T-helper 1 cell treated with Interleukin-12 subunit alpha and Interleukin-12 subunit beta and Interleukin-4 antibody, amounts not matched to agents 30 μg/mL and 1 μg/mL, for 36 hours (primary cell): ENCODE measurements around the gene MRPS26.
"Not testable (repeated sequence)": the region's sequence is repeated elsewhere in the genome, so short reads cannot be mapped to it uniquely, and the experiment has no call there.

Experiments
- H3K27ac Mint-ChIP-seq: one replicate; pipeline ENCODE4 v1.8.0; 2021; ENCODE audit warnings: mild to moderate bottlenecking, mixed read lengths
- H3K27me3 Mint-ChIP-seq: one replicate; pipeline ENCODE4 v1.8.0; 2021; ENCODE audit warnings: low read depth, mixed read lengths
- H3K36me3 Mint-ChIP-seq: one replicate; pipeline ENCODE4 v1.8.0; 2021; ENCODE audit warnings: low read depth, mixed read lengths
- H3K4me1 Mint-ChIP-seq: one replicate; pipeline ENCODE4 v1.8.0; 2021; ENCODE audit warnings: low read depth, mixed read lengths
- H3K4me3 Mint-ChIP-seq: one replicate; pipeline ENCODE4 v1.8.0; 2021; ENCODE audit warnings: mild to moderate bottlenecking, moderate library complexity, mixed read lengths
- H3K9me3 Mint-ChIP-seq: one replicate; pipeline ENCODE4 v1.8.0; 2021; ENCODE audit warnings: mixed read lengths

Gene MRPS26

GRCh38 chr20:3051385-3052019 lies 5.7 kb downstream of the MRPS26 start:
- Mint-ChIP-seq H3K27ac (no peak overlapping the region), H3K9me3 (no peaks in the 10 kb centered on the region), H3K4me3 (no peak overlapping the region), H3K4me1 (peaks cover 14% of the 10 kb centered on the region), H3K27me3 (no peaks in the 10 kb centered on the region), H3K36me3 (peaks cover 17% of the 10 kb centered on the region)

GRCh38 chr20:3059489-3059888 lies 13.6 kb downstream of the MRPS26 start:
- Mint-ChIP-seq H3K4me3 (no peak overlapping the region), H3K4me1 (peaks cover 2% of the 10 kb centered on the region), H3K36me3 (peaks cover 6% of the 10 kb centered on the region), H3K27me3 (no peaks in the 10 kb centered on the region), H3K27ac (no peak overlapping the region), H3K9me3 (no peaks in the 10 kb centered on the region)

DNA sequence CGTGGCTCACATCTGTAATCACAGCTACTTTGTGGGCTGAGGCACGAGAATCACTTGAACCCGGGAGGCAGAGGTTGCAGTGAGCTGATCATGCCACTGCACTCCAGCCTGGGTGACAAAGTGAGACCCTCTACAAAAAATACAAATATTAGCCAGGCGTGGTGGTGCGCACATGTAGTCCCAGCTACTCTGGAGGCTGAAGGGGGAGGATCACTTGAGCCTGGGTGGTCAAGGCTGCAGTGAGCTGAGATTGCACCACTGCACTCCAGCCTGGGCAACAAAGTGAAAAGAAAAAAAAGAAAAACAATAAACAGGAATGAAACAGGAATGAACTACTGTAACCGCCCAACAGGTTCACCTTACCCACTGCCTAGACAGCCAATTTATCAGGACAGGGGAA lies 18.3 kb downstream of the MRPS26 start:
- not testable (repeated sequence) for H3K9me3 Mint-ChIP-seq, H3K27ac Mint-ChIP-seq

GRCh38 chr20:3067139-3068014 lies 21.5 kb downstream of the MRPS26 start:
- peaks cover 7% of the 10 kb centered on the region for H3K4me1 Mint-ChIP-seq
- H3K27me3 Mint-ChIP-seq, result peaks cover 3% of the 10 kb centered on the region
- H3K27ac Mint-ChIP-seq, result no peak overlapping the region
- peaks cover 7% of the 10 kb centered on the region for H3K36me3 Mint-ChIP-seq
- no peak overlapping the region for H3K4me3 Mint-ChIP-seq
- no peaks in the 10 kb centered on the region for H3K9me3 Mint-ChIP-seq

More for the DNA sequence above, 18.3 kb downstream of the MRPS26 start:
- H3K4me1 Mint-ChIP-seq, H3K27me3 Mint-ChIP-seq, H3K36me3 Mint-ChIP-seq, H3K4me3 Mint-ChIP-seq: not testable (repeated sequence)

DNA sequence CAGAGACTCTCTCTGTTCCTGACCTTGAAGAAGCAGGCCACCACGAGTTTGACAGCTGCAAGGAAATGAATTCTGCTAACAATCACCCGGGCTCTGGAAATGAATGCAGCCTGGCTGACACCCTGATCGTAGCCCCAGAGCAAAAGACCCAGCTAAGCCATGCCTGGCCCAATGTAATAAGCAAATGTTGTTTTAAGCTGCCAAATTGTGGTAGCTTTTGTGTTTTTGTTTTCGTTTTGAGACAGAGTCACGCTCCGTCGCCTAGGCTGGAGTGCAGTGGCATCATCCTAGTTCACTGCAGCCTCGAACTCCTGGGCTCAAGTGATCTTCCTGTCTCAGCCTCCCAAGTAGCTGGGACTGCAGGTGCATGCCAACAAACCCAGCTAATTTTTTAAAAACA lies 22.2 kb downstream of the MRPS26 start:
- Mint-ChIP-seq H3K9me3 (no peaks in the 10 kb centered on the region), H3K27me3 (peaks cover 3% of the 10 kb centered on the region), H3K4me3 (no peak overlapping the region), H3K36me3 (peaks cover 9% of the 10 kb centered on the region), H3K4me1 (peaks cover 13% of the 10 kb centered on the region), H3K27ac (no peak overlapping the region)

DNA sequence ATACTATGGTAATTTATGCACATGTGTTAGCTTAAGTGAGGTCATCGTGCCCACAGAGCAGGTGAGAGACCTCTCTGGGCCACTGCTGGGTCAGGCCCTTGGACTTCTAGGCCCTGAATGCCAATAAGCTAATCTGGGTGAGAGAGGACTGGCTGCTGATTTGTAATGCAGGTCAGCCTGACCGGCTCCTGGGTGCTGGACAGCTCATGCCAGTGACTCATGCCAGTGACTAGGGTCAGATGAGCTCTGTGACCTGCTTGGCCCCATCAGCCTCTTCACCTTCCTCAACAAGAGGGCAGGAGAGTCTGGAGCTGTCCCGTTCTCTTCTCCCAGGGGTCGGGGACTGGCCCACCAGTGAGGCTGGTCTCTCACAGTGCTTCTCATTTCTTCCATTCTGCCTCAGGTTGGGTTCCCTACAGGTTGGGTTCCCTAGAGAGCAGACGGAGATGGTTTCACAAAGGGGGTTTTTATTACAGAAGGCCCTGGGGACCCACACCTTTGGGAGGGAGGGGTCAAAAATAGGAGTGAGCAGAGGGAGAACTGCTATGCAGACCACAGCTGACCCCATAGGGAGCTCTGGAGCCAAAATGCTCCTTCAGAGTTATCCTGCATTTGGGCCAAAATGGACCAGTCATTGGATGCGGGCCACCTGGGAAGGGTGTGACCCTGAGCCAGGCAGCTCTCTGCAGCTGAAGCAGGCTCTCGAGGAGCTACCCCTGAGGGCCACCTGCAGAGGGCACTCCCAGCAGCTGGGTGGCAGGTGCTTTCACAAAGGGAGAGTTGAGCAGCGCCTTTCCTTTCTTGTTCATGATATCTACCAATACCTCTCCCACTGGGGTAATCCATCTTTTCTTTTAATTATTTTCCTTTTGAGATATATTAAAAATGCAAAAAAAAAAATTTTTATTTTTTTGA lies 23.4 kb downstream of the MRPS26 start:
- Mint-ChIP-seq H3K9me3 (no peaks in the 10 kb centered on the region), H3K4me1 (peaks cover 17% of the 10 kb centered on the region), H3K27ac (no peak overlapping the region), H3K36me3 (peaks cover 9% of the 10 kb centered on the region), H3K27me3 (peaks cover 3% of the 10 kb centered on the region), H3K4me3 (no peak overlapping the region)

DNA sequence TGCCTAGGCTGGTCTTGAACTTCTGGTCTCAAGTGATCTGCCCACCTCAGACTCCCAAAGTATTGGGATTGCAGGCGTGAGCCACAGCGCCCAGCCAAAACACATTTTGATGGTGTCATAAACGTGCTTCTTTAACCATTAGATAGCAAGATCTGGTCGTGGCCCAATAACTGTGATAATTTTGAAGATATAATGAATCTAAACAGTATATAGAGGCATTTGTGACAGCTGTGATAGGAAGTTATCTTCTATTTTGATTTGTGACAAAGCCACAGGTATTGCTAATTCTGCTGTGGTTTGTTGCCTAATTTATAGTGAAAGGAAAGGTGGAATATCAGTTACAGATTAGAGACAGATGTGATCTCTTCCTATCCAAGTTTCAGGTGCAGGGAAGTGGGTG lies 24.9 kb downstream of the MRPS26 start:
- peaks cover 3% of the 10 kb centered on the region for H3K27me3 Mint-ChIP-seq
- peak overlapping the region; percentile 81 for H3K4me3 Mint-ChIP-seq
- H3K4me1 Mint-ChIP-seq, result peaks cover 29% of the 10 kb centered on the region
- no peaks in the 10 kb centered on the region for H3K9me3 Mint-ChIP-seq
- peak overlapping the region; percentile 80 for H3K27ac Mint-ChIP-seq
- peaks cover 9% of the 10 kb centered on the region for H3K36me3 Mint-ChIP-seq

DNA sequence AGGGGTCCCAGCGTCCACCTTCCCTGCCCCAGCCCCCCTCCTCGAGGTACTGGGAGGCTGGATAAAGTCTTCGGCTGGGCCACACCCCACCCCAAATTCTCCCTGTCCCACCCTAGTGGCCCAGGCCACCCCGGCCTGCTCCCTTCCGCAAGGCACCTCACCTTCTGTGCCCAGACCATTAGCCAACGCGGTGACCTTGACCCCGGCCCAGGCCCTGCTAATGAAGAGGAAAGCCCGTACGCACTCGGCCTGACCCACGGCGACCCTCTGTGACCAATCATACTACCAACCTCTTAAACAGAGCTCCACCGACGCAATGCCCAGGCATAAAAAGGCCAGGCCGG lies 25.4 kb downstream of the MRPS26 start:
- H3K4me1 Mint-ChIP-seq, result peaks cover 29% of the 10 kb centered on the region
- peaks cover 9% of the 10 kb centered on the region for H3K36me3 Mint-ChIP-seq
- peak overlapping the region; percentile 81 for H3K4me3 Mint-ChIP-seq
- no peak overlapping the region for H3K27ac Mint-ChIP-seq
- H3K9me3 Mint-ChIP-seq, result no peaks in the 10 kb centered on the region
- peaks cover 3% of the 10 kb centered on the region for H3K27me3 Mint-ChIP-seq

DNA sequence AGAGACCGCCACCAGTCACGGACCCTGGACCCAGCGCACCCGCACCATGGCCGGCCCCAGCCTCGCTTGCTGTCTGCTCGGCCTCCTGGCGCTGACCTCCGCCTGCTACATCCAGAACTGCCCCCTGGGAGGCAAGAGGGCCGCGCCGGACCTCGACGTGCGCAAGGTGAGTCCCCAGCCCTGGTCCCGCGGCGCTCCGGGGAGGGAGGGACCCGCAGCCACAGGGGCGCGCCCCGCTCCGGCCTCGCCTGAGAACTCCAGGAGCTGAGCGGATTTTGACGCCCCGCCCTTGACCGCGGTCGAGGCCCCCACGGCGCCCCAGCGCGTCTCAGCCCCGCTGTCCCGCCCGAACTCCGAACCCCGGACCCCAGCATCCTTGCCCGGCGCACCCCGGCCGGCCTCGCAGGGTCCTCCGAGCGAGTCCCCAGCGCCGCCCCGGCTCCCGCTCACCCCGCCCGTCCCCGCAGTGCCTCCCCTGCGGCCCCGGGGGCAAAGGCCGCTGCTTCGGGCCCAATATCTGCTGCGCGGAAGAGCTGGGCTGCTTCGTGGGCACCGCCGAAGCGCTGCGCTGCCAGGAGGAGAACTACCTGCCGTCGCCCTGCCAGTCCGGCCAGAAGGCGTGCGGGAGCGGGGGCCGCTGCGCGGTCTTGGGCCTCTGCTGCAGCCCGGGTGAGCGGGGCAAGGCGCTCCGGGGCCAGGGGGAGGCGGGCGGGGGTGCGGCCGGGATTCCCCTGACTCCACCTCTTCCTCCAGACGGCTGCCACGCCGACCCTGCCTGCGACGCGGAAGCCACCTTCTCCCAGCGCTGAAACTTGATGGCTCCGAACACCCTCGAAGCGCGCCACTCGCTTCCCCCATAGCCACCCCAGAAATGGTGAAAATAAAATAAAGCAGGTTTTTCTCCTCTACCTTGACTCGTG lies 26.0 kb downstream of the MRPS26 start, which contains the start of gene OXT:
Gene OXT (plus strand): TSS at position 11 of the 920 bp plus-strand sequence. CDS start 36 bp downstream, at position 47.
- no peaks in the 10 kb centered on the region for H3K9me3 Mint-ChIP-seq

DNA sequence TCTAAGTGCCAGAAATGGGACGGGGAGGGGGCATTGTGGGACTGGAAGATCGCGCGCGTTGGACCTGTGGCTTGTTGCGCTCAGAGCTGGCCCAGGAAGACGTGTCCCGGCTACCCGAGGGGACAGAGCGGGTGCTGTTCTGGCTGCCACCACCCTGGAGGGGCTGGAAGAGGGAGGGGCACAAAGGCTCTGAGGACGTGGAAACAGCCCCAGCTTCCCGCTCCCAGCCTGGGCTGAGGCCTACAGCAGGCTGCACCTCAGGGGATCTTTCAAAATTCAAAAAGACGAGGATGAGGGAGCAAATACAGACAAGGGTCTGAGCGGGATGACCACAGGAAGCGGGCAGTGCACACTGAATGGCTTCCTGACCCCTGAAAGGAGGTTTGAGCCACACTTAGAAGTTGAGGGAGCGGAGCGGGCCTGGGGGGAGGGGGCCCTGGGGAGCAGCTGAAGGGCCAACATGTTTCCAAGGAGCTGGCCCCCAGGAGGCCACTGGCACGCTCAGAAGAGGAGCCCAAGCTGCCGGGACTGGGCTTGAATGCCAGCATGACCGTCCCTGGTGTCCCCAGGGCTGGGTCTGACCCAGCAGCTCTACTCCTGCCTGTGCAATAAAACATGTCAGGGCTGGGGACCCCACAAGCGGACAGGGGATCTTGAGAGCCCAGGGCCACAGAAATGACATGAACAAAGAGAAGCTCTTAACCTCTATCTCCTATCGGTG lies 26.8 kb downstream of the MRPS26 start:
- Mint-ChIP-seq H3K27me3 (peaks cover 7% of the 10 kb centered on the region), H3K27ac (peak overlapping the region; percentile 80), H3K36me3 (peaks cover 12% of the 10 kb centered on the region), H3K4me3 (peak overlapping the region; percentile 78), H3K4me1 (peaks cover 37% of the 10 kb centered on the region), H3K9me3 (peaks cover 1% of the 10 kb centered on the region)

More for the DNA sequence above, 26.0 kb downstream of the MRPS26 start, which contains the start of gene OXT:
- H3K36me3 Mint-ChIP-seq, result peaks cover 9% of the 10 kb centered on the region
- H3K27me3 Mint-ChIP-seq, result peaks cover 5% of the 10 kb centered on the region
- H3K4me3 Mint-ChIP-seq, result peak within 1 kb of the TSS; percentile 81
- H3K4me1 Mint-ChIP-seq, result peaks cover 32% of the 10 kb centered on the region
- H3K27ac Mint-ChIP-seq, result peak within 1 kb of the TSS; percentile 80

GRCh38 chr20:3073251-3073643 lies 27.4 kb downstream of the MRPS26 start:
- not testable (repeated sequence) for H3K9me3 Mint-ChIP-seq, H3K27ac Mint-ChIP-seq
- Mint-ChIP-seq H3K36me3 (peaks cover 15% of the 10 kb centered on the region), H3K4me3 (peak overlapping the region; percentile 44), H3K4me1 (peaks cover 43% of the 10 kb centered on the region), H3K27me3 (peaks cover 10% of the 10 kb centered on the region)

DNA sequence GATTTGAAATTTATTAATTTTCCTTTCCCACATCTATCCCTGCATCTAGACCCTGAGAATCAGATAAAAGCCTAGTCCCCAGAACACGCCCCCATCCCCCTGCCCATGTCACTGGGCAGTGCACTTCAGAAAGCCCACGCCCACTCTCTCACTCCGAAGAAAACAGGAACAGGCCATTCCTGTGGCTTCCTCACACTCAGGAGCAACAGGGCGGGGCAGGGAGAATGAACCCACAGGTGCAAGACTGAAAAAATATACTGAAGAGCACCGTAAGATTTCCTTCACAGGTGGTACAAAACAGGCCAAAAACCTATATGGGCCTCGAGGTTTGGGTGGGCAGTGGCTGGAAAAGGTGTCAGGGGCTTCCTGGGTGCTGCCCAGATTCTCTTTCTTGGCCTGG lies 29.0 kb downstream of the MRPS26 start:
- H3K27me3 Mint-ChIP-seq, result peaks cover 25% of the 10 kb centered on the region
- H3K4me3 Mint-ChIP-seq, result peak overlapping the region; percentile 10
- H3K4me1 Mint-ChIP-seq, result peaks cover 45% of the 10 kb centered on the region
- H3K27ac Mint-ChIP-seq, result no peak overlapping the region
- H3K36me3 Mint-ChIP-seq, result peaks cover 12% of the 10 kb centered on the region
- H3K9me3 Mint-ChIP-seq, result peaks cover 6% of the 10 kb centered on the region

GRCh38 chr20:3075315-3075714 lies 29.5 kb downstream of the MRPS26 start:
- H3K27ac Mint-ChIP-seq, H3K4me3 Mint-ChIP-seq, H3K9me3 Mint-ChIP-seq: not testable (repeated sequence)
- Mint-ChIP-seq H3K4me1 (peaks cover 45% of the 10 kb centered on the region), H3K27me3 (peaks cover 30% of the 10 kb centered on the region), H3K36me3 (peaks cover 12% of the 10 kb centered on the region)
